Measurements from ENCODE around the gene OR51B5.
"Not testable (repeated sequence)": the region's sequence is repeated elsewhere in the genome, so short reads cannot be mapped to it uniquely, and the experiment has no call there.

Gene OR51B5

DNA sequence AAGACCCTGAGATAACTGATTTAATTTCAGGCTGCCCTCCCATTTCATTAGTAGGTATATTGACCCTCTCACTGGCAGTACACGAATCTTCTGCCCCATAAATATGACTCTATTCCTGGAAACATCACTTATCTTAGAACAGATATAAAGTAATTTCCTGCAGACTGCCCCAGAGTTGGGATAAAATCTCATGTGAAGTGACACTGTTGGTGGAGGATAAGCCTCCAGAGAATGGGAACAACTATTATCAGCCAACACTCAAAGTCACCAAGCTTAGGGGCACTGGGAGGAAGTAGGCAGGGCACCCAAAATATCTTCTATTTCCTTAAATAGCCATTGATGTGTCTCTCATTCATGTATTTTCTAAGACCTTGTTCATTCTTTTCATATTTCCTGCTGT lies 8.2 kb downstream of the OR51B5 start:
- DNase-seq (ENCODE audit: low read depth) = no peak

- DNase-seq (ENCODE audit: low read depth) = no peak
These were observed 19.1 kb downstream of the OR51B5 start, which contains the start of gene OR51B2 for GRCh38 chr11:5324197-5324596. OR51B2 (minus strand) TSS chr11:5324297; CDS start chr11:5324297, 0 bp downstream.

DNA sequence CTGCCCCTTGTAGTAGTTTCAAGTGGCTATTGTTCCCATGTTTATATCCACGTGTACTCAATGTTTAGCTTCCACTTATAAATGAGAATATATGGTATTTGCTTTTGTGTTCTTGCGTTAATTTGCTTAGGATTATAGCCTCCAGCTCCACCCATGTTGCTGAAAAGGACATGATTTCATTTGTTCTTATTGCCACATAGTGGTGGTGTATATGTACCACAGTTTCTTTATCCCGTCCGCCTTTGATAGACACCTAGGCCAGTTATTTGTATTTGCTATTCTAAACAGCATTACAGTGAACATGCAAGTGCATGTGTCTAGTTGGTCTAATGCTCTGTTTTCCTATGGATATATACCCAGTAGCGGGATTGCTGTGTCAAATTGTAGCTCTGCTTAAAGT lies 26.0 kb downstream of the OR51B5 start:
- DNase-seq (ENCODE audit: low read depth) = no peak

DNA sequence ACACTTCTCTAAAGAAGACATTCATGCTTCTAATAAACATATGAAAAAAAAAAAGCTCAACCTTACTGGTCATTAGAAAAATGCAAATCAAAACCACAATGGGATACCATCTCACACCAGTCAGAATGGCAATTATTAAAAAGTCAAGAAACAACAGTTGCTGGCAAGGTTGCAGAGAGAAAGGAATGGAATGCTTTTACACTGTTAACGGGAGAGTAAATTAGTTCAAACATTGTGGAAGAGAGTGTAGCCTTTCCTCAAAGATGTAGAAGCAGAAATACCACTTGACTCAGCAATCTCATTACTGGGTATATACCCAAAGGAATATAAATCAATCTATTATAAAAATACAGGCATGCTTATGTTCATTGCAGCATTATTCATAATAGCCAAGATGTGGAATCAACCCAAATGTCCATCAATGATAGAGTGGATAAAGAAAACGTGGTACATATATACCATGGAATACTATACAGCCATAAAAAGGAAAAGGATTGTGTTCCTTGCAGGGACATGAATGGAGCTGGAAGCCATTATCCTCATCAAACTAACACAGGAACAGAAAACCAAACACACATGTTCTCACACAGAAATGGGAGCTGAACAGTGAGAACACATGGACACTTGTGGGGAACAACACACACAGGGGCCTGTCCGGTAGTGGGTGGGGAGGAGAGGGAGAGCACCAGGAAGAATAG lies 29.8 kb downstream of the OR51B5 start:
- not testable (repeated sequence) for DNase-seq (ENCODE audit: low read depth)

DNA sequence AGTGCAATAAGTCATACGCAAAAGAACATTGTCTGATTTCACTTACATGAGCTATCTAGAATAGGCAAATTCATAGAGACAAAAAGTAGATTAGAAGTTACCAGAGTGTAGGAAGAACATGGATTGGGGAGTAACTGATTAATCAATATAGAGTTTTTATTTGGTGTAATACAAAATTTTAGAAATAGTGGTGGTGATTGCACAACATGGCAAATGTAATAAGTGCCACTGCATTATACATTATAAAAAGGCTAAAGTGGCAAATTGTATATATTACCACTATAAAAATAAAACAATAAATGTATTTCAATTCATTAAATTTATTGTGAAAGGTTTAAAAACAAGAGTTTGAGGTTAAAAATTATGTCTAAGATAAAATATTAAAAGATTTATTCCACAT lies 32.9 kb downstream of the OR51B5 start:
- DNase-seq (ENCODE audit: low read depth) = no peak

GRCh38 chr11:5307256-5308019 lies 35.9 kb downstream of the OR51B5 start:
- DNase-seq (ENCODE audit: low read depth) = no peak

DNA sequence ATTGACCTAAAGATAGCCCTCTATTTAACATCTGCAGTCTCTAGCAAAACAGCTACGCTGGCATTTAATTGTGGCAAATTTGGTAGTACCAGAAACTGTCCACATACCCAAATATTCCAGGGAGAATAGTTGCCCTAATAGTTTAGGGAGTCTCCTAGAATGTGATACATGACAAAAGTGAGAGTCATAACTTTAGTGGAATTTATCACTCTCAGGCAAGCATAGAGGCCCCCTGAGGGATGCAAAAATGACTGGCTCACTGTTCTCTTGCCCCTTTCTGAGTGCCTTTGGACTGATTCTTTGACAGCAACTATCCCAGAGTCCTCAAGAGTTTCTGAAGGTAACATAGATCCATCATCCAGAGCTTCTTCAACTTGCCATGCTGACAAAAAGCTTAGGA lies 39.3 kb downstream of the OR51B5 start:
- no peak for DNase-seq (ENCODE audit: low read depth)

DNA sequence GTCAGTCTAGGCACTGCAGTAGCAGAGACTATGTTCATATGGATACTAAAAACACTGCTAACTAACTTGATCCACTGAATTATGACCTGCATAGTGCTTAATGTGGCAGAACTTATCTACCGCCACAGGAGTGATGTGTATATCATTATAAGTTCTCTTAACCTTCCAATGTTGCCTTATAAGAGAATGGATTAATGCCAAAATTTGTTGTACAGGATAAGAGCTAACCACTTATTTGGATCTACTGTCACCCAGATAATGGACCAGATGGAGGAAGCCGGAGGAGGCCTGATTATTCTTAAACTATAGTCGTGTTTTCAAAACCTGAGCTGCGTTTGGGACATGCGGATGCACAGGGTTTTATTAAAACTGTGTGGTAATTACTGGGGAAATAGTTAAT lies 39.7 kb downstream of the OR51B5 start:
- DNase-seq (ENCODE audit: low read depth) = no peak

DNA sequence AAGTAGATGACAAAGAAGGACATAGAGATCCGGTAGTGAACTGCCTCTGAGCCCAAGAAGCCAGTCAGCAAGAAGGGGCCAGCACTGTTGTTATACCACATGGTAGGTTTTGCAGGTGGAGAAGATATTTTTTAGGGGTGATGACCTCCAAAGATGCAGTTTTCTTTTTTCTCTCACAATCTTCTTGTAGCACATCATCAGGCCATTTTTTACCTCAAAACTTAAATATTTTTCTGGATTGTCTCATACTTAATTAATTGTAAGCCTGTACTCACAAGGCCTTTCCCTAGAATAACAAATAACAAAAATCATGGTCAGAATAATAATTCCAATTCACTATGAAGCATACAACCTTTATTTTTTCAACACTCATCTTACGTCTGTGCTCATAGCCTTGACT lies 41.5 kb downstream of the OR51B5 start, which contains the start of gene OR51B4:
Gene OR51B4 (minus strand): TSS at position 101 of the 400 bp plus-strand sequence. CDS start 0 bp downstream, at position 101.
- no peak for DNase-seq (ENCODE audit: low read depth)

DNA sequence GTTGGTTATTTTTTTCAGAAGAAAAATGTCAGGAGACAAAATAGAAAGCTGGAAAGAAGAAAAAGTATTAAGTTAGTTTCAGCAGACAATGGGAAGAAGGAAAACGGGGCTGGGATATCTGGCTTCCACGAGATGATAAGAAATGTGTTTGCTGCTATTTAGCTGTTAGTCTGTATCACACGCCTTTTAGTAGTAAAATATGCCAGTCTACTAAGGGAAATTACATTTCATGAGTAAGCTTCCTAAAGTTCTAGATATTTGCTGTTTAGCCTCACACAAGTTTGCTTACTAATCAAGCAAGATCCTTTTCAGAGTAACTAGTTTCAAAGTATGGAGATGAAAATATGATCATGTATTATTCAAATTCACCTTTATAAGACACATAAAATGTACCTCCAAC lies 43.1 kb downstream of the OR51B5 start:
- no peak for DNase-seq (ENCODE audit: low read depth)

DNA sequence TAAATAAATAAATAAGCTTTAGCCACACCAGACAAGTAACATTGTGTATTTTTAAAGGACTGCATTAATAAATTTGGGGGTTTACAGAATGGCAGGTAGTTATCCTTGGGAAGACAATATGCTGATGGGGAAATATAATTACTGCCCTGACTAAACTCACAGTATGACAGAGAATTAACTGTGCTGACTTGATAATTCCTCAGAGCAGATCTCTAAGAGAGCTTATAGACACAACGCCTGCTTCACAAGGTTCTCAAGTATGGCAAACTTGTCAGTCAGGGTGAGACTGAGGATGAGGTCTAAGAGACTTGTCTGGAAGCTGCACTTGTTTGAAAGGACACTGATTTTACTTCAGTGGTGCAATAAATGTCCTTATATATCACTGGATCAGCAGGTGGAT lies 44.9 kb downstream of the OR51B5 start:
- no peak for DNase-seq (ENCODE audit: low read depth)

GRCh38 chr11:5297721-5298323 lies 45.5 kb downstream of the OR51B5 start:
- no peak for DNase-seq (ENCODE audit: low read depth)

GRCh38 chr11:5294342-5294995 lies 48.9 kb downstream of the OR51B5 start:
- not testable (repeated sequence) for DNase-seq (ENCODE audit: low read depth)

DNA sequence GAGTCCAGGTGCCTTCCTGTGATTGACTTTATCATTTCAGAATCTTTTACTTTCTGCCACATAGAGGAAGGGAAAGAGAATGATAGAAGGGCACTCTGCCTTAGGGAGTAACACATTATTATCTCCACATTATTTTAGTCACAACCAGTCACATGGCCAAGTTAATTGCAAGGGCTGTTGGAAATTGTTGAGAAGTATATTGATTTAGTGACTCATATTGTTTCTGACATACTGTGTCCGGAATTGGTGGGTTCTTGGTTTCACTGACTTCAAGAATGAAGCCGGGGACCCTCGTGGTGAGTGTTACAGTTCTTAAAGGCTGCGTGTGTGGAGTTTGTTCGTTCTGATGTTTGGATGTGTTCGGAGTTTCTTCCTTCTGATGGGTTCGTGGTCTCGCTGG lies 50.3 kb downstream of the OR51B5 start:
- DNase-seq (ENCODE audit: low read depth) = no peak
